ENCODE measurements around the gene RPA1. TPM values are rescaled to one million over a fixed set of nuclear protein-coding genes. Genes with fewer than 3 reads are reported as not detected.

Gene RPA1
- total RNA-seq (66.3 TPM), polyA plus RNA-seq (10 to 100 TPM; 69.7 to 94.5 (median 81.7) TPM)

DNA sequence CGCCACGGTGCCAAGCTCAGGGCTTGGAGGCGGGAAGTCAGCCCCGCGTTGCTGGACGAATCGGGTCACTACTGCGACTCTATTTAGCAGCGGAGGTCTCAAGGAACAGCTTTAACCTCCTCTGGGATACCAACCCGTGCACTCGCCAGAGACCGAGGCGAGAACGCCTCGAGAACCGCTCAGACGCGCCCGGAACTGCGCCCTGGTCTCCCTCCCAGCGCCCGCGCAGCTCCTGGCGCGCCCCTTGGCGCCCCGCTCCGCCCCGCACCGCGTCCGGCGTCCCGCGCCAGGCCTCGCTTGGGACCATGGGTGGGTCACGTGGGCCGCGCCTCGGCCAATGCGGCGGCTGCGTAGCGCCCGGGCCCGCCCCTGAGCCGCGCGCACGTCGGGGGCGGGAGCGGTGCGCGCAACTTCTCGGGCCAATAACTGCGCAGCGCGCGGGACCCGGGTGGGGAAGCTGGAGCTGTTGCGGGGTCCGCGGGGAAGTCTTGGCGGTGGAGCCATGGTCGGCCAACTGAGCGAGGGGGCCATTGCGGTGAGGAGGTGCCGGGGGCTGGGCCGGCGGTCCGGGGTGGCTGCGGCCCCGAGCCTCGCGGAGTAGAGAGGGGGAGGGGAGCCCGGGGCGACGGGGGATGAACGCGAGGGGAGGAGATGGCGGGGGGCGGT, at the start of gene RPA1, which contains the start of gene SMYD4:
RPA1 (plus strand) TSS at position 414 of the 666 bp plus-strand sequence; CDS start at position 503, 89 bp downstream.
SMYD4 (minus strand) TSS at position 311 of the 666 bp plus-strand sequence. CDS start 1,908 bp downstream, outside the sequence.
- Histone ChIP-seq H3K4me1 (ENCODE audit: control insufficient read depth, insufficient read depth, low read length, poor library complexity, severe bottlenecking) (peaks cover 31% of the 10 kb centered on the region), H3K4me3 (ENCODE audit: low read depth, low read length) (peak within 1 kb of the TSS; percentile 98)
- peaks cover 0 to 1% (median 0%) of the 10 kb centered on the region in 7 donors for H3K9me3 Mint-ChIP-seq

GRCh38 chr17:1782171-1782567, 47.6 kb upstream of the RPA1 start:
- Histone ChIP-seq H3K36me3 (ENCODE audit: control insufficient read depth, insufficient read depth, low read length) (peaks cover 67% of the 10 kb centered on the region), H3K4me1 (ENCODE audit: control insufficient read depth, insufficient read depth, low read length, poor library complexity, severe bottlenecking) (no peaks in the 10 kb centered on the region), H3K27me3 (ENCODE audit: control insufficient read depth, insufficient read depth, low read length) (no peaks in the 10 kb centered on the region), H3K9me3 (ENCODE audit: control insufficient read depth in 2 of 2, low read length in 2 of 2) (no peaks in the 10 kb centered on the region), H3K27ac (ENCODE audit: insufficient read depth, low read length, poor library complexity, severe bottlenecking) (no peak overlapping the region), H3K4me3 (ENCODE audit: low read depth, low read length) (no peak overlapping the region)
- Mint-ChIP-seq H3K4me3 (no peak overlapping the region), H3K9me3 (no peaks in the 10 kb centered on the region), H3K27ac (no peak overlapping the region), H3K4me1 (peaks cover 0 to 5% (median 1%) of the 10 kb centered on the region in 4 donors), H3K36me3 (peaks cover 32% of the 10 kb centered on the region), H3K27me3 (no peaks in the 10 kb centered on the region)
- DNase-seq (no peak), ATAC-seq (ENCODE audit: low read depth in 2 of 2) (no peak)

More for the DNA sequence above, at the start of gene RPA1, which contains the start of gene SMYD4:
- Histone ChIP-seq H3K27ac (ENCODE audit: insufficient read depth, low read length, poor library complexity, severe bottlenecking) (peak within 1 kb of the TSS; percentile 78), H3K27me3 (ENCODE audit: control insufficient read depth, insufficient read depth, low read length) (no peaks in the 10 kb centered on the region), H3K36me3 (ENCODE audit: control insufficient read depth, insufficient read depth, low read length) (peaks cover 12% of the 10 kb centered on the region), H3K9me3 (ENCODE audit: control insufficient read depth in 2 of 2, low read length in 2 of 2) (no peaks in the 10 kb centered on the region)
- peak within 1 kb of the TSS; percentile 92 to 99 (median 98) for H3K4me3 Mint-ChIP-seq
- peaks cover 21 to 74% (median 49%) of the 10 kb centered on the region in 4 donors for H3K4me1 Mint-ChIP-seq
- no peaks in the 10 kb centered on the region for H3K27me3 Mint-ChIP-seq
- H3K27ac Mint-ChIP-seq: peak within 1 kb of the TSS; percentile 89 to 96 (median 92)
- peaks cover 27% of the 10 kb centered on the region for H3K36me3 Mint-ChIP-seq
- peak; percentile 85 to 93 (median 89) for DNase-seq
- ATAC-seq (ENCODE audit: low read depth in 2 of 2): peak; percentile 99

DNA sequence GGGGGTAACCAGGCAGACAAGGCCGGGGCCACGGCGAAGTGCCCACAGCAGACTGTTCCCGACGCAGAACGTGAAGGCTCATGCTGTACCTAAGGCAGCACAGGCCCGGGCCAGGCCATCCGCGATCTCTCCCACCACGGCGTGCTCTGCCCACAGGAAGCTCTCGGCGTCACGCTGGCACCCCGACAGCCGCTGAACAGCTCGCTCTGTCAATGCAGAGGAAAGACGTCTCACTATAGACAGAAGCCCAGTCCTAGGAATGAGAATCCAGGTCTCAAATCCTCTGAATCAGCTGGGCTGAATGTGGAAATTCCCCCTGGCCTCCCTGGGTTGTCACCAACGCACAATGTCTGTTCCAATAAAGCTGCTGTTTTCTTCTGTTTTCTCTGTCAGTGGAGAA, 46.5 kb upstream of the RPA1 start:
- Mint-ChIP-seq H3K27ac (peak overlapping the region; percentile 42 to 74 (median 44)), H3K9me3 (no peaks in the 10 kb centered on the region), H3K27me3 (no peaks in the 10 kb centered on the region), H3K4me3 (no peak overlapping the region), H3K4me1 (peaks cover 0 to 5% (median 1%) of the 10 kb centered on the region in 4 donors), H3K36me3 (peaks cover 34% of the 10 kb centered on the region)
- no peak overlapping the region for H3K27ac ChIP-seq (ENCODE audit: insufficient read depth, low read length, poor library complexity, severe bottlenecking)
- H3K4me1 ChIP-seq (ENCODE audit: control insufficient read depth, insufficient read depth, low read length, poor library complexity, severe bottlenecking): no peaks in the 10 kb centered on the region
- H3K9me3 ChIP-seq (ENCODE audit: control insufficient read depth in 2 of 2, low read length in 2 of 2): no peaks in the 10 kb centered on the region
- no peaks in the 10 kb centered on the region for H3K27me3 ChIP-seq (ENCODE audit: control insufficient read depth, insufficient read depth, low read length)
- DNase-seq (no peak), ATAC-seq (ENCODE audit: low read depth in 2 of 2) (no peak)
- no peak overlapping the region for H3K4me3 ChIP-seq (ENCODE audit: low read depth, low read length)
- H3K36me3 ChIP-seq (ENCODE audit: control insufficient read depth, insufficient read depth, low read length): peaks cover 72% of the 10 kb centered on the region

- no peaks in the 10 kb centered on the region for H3K9me3 ChIP-seq (ENCODE audit: control insufficient read depth in 2 of 2, low read length in 2 of 2)
- Mint-ChIP-seq H3K27me3 (no peaks in the 10 kb centered on the region), H3K27ac (peak overlapping the region in 2 of 3 donors; percentile 44 to 74), H3K9me3 (no peaks in the 10 kb centered on the region), H3K4me1 (peaks cover 0 to 7% (median 1%) of the 10 kb centered on the region in 4 donors), H3K4me3 (no peak overlapping the region), H3K36me3 (peaks cover 38% of the 10 kb centered on the region)
- no peaks in the 10 kb centered on the region for H3K27me3 ChIP-seq (ENCODE audit: control insufficient read depth, insufficient read depth, low read length)
- H3K27ac ChIP-seq (ENCODE audit: insufficient read depth, low read length, poor library complexity, severe bottlenecking): no peak overlapping the region
- ATAC-seq (ENCODE audit: low read depth in 2 of 2) (peak; percentile 34 to 42), DNase-seq (peak in 2 of 3 donors; percentile 28 to 52)
- H3K4me1 ChIP-seq (ENCODE audit: control insufficient read depth, insufficient read depth, low read length, poor library complexity, severe bottlenecking): no peaks in the 10 kb centered on the region
- no peak overlapping the region for H3K4me3 ChIP-seq (ENCODE audit: low read depth, low read length)
- peaks cover 68% of the 10 kb centered on the region for H3K36me3 ChIP-seq (ENCODE audit: control insufficient read depth, insufficient read depth, low read length)
These were observed 45.8 kb upstream of the RPA1 start for GRCh38 chr17:1783834-1784611.

- Histone ChIP-seq H3K36me3 (ENCODE audit: control insufficient read depth, insufficient read depth, low read length) (peaks cover 62% of the 10 kb centered on the region), H3K27me3 (ENCODE audit: control insufficient read depth, insufficient read depth, low read length) (no peaks in the 10 kb centered on the region), H3K27ac (ENCODE audit: insufficient read depth, low read length, poor library complexity, severe bottlenecking) (no peak overlapping the region), H3K9me3 (ENCODE audit: control insufficient read depth in 2 of 2, low read length in 2 of 2) (no peaks in the 10 kb centered on the region), H3K4me1 (ENCODE audit: control insufficient read depth, insufficient read depth, low read length, poor library complexity, severe bottlenecking) (no peaks in the 10 kb centered on the region), H3K4me3 (ENCODE audit: low read depth, low read length) (no peak overlapping the region)
- no peak for ATAC-seq (ENCODE audit: low read depth in 2 of 2)
- Mint-ChIP-seq H3K27me3 (no peaks in the 10 kb centered on the region), H3K27ac (peak overlapping the region in 2 of 3 donors; percentile 48 to 49), H3K9me3 (no peaks in the 10 kb centered on the region), H3K4me3 (no peak overlapping the region), H3K36me3 (peaks cover 38% of the 10 kb centered on the region), H3K4me1 (peaks cover 0 to 7% (median 1%) of the 10 kb centered on the region in 4 donors)
- DNase-seq: no peak
These were observed 43.9 kb upstream of the RPA1 start for GRCh38 chr17:1785930-1786329.

- H3K27me3 ChIP-seq (ENCODE audit: control insufficient read depth, insufficient read depth, low read length): no peaks in the 10 kb centered on the region
- H3K4me1 ChIP-seq (ENCODE audit: control insufficient read depth, insufficient read depth, low read length, poor library complexity, severe bottlenecking): no peaks in the 10 kb centered on the region
- no peak overlapping the region for H3K27ac Mint-ChIP-seq
- DNase-seq (no peak), ATAC-seq (ENCODE audit: low read depth in 2 of 2) (no peak)
- peaks cover 41% of the 10 kb centered on the region for H3K36me3 Mint-ChIP-seq
- H3K9me3 Mint-ChIP-seq: no peaks in the 10 kb centered on the region
- no peak overlapping the region for H3K4me3 Mint-ChIP-seq
- no peak overlapping the region for H3K27ac ChIP-seq (ENCODE audit: insufficient read depth, low read length, poor library complexity, severe bottlenecking)
- H3K4me1 Mint-ChIP-seq: peaks cover 0 to 10% (median 4%) of the 10 kb centered on the region in 4 donors
- H3K27me3 Mint-ChIP-seq: no peaks in the 10 kb centered on the region
- H3K4me3 ChIP-seq (ENCODE audit: low read depth, low read length): no peak overlapping the region
- H3K36me3 ChIP-seq (ENCODE audit: control insufficient read depth, insufficient read depth, low read length): peaks cover 54% of the 10 kb centered on the region
- H3K9me3 ChIP-seq (ENCODE audit: control insufficient read depth in 2 of 2, low read length in 2 of 2): no peaks in the 10 kb centered on the region
These were observed 43.1 kb upstream of the RPA1 start for GRCh38 chr17:1786708-1787107.

GRCh38 chr17:1787301-1787902, 42.4 kb upstream of the RPA1 start:
- no peak overlapping the region for H3K4me3 Mint-ChIP-seq
- H3K27me3 Mint-ChIP-seq: no peaks in the 10 kb centered on the region
- Histone ChIP-seq H3K36me3 (ENCODE audit: control insufficient read depth, insufficient read depth, low read length) (peaks cover 48% of the 10 kb centered on the region), H3K27ac (ENCODE audit: insufficient read depth, low read length, poor library complexity, severe bottlenecking) (no peak overlapping the region), H3K4me3 (ENCODE audit: low read depth, low read length) (no peak overlapping the region), H3K4me1 (ENCODE audit: control insufficient read depth, insufficient read depth, low read length, poor library complexity, severe bottlenecking) (no peaks in the 10 kb centered on the region), H3K9me3 (ENCODE audit: control insufficient read depth in 2 of 2, low read length in 2 of 2) (no peaks in the 10 kb centered on the region), H3K27me3 (ENCODE audit: control insufficient read depth, insufficient read depth, low read length) (no peaks in the 10 kb centered on the region)
- H3K27ac Mint-ChIP-seq: no peak overlapping the region
- H3K9me3 Mint-ChIP-seq: no peaks in the 10 kb centered on the region
- H3K36me3 Mint-ChIP-seq: peaks cover 35% of the 10 kb centered on the region
- DNase-seq: no peak
- peaks cover 0 to 10% (median 4%) of the 10 kb centered on the region in 4 donors for H3K4me1 Mint-ChIP-seq
- no peak for ATAC-seq (ENCODE audit: low read depth in 2 of 2)
